DOHH2 (cell line): ENCODE measurements around the gene WFS1.

Experiments used
- H3F3A ChIP-seq: fragments of 200-600 bp; sonication (generic), shearing (Covaris generic); 2 replicates; pipeline ENCODE4 v1.6.0; 2016; ENCODE audit warnings: antibody characterized with exemption, mild to moderate bottlenecking; ENCODE audit not compliant: control insufficient read depth, insufficient read depth
- H3K27ac ChIP-seq: fragments of 200-600 bp; sonication (generic); 2 replicates; pipeline ENCODE4 v1.5.1; 2014; ENCODE audit warnings: low read depth, mild to moderate bottlenecking, low read length, moderate library complexity
- H3K27me3 ChIP-seq: fragments of 200-600 bp; sonication (generic); 2 replicates; pipeline ENCODE4 v1.6.1; 2014; ENCODE audit warnings: mild to moderate bottlenecking, low read length, mixed read lengths; ENCODE audit not compliant: control insufficient read depth
- H3K36me3 ChIP-seq: fragments of 200-600 bp; sonication (generic); 2 replicates; pipeline ENCODE4 v1.6.1; 2014; ENCODE audit warnings: mild to moderate bottlenecking, low read length, moderate library complexity, mixed read lengths; ENCODE audit not compliant: control insufficient read depth
- H3K4me1 ChIP-seq: fragments of 200-600 bp; sonication (generic); 2 replicates; pipeline ENCODE4 v1.6.1; 2014; ENCODE audit warnings: mild to moderate bottlenecking, low read length, mixed read lengths; ENCODE audit not compliant: control insufficient read depth
- H3K4me2 ChIP-seq: fragments of 200-600 bp; sonication (generic); 2 replicates; pipeline ENCODE4 v1.6.0; 2014; ENCODE audit warnings: mild to moderate bottlenecking, low read length, moderate library complexity
- H3K4me3 ChIP-seq: fragments of 200-600 bp; sonication (generic); 2 replicates; pipeline ENCODE4 v1.5.1; 2014; ENCODE audit warnings: mild to moderate bottlenecking, low read length, mixed read lengths
- H3K79me2 ChIP-seq: fragments of 200-600 bp; sonication (generic); 2 replicates; pipeline ENCODE4 v1.6.1; 2014; ENCODE audit warnings: mild to moderate bottlenecking, low read length, mixed read lengths; ENCODE audit not compliant: control insufficient read depth
- H3K9me2 ChIP-seq: fragments of 200-600 bp; sonication (generic); replicated peaks from 2 replicates; pipeline ENCODE4 v1.6.1; 2014; ENCODE audit warnings: mild to moderate bottlenecking, low read length, mixed read lengths; ENCODE audit not compliant: control insufficient read depth
- H3K9me3 ChIP-seq: fragments of 200-600 bp; sonication (generic); 2 replicates; pipeline ENCODE4 v1.6.1; 2014; ENCODE audit warnings: antibody characterized with exemption, low read length, mixed read lengths; ENCODE audit not compliant: control insufficient read depth, insufficient read depth
- H4K20me1 ChIP-seq: fragments of 200-600 bp; sonication (generic); 2 replicates; pipeline ENCODE4 v1.6.0; 2014; ENCODE audit warnings: low read depth, mild to moderate bottlenecking, antibody characterized with exemption, low read length, moderate library complexity; ENCODE audit not compliant: control insufficient read depth, insufficient read depth
- EZH2phosphoT487 ChIP-seq: fragments of 200-600 bp; sonication (generic); IDR thresholded peaks from 2 replicates; pipeline ENCODE4 v1.6.1; 2017; ENCODE audit warnings: borderline replicate concordance, mild to moderate bottlenecking, antibody characterized with exemption, low read length, moderate library complexity, mixed read lengths
- TF ChIP-seq, protein P1 (sequence below): fragments of 200-600 bp; sonication (generic); IDR thresholded peaks from one replicate; pipeline ENCODE4 v1.5.1; 2014; ENCODE audit warnings: antibody characterized with exemption, mild to moderate bottlenecking, low read depth, low read length; ENCODE audit not compliant: poor library complexity, severe bottlenecking

Gene WFS1

DNA sequence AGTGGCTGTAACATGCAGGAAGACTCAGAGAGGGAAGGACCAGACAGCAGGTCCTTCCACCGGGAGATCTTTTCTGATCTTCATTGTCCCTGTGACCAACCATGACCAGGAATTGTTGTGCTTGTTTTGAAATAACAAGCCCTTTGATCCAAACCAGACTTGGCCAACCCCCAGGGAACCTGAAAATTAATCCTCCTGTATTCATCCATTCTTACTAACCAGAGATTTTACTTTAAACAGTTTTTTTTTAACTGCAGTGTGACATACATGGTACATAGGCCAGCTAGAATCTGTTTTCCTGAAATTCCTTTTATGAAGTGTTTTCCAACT is 4.0 kb downstream of the WFS1 start:
- Histone ChIP-seq H4K20me1 (no peaks in the 10 kb centered on the region; the same call in 1 of the 2 replicates), H3K9me3 (no peaks in the 10 kb centered on the region), H3K4me3 (no peak overlapping the region), H3K9me2 (no peaks in the 10 kb centered on the region), H3K79me2 (no peaks in the 10 kb centered on the region), H3K4me1 (peaks cover 8% of the 10 kb centered on the region), H3K4me2 (no peak overlapping the region), H3K36me3 (no peaks in the 10 kb centered on the region), H3F3A (no peaks in the 10 kb centered on the region), H3K27me3 (peaks cover 3% of the 10 kb centered on the region; the same call in 1 of the 2 replicates), H3K27ac (no peak overlapping the region)
- no peak for TF ChIP-seq EZH2phosphoT487
- TF ChIP-seq, protein P1, sequence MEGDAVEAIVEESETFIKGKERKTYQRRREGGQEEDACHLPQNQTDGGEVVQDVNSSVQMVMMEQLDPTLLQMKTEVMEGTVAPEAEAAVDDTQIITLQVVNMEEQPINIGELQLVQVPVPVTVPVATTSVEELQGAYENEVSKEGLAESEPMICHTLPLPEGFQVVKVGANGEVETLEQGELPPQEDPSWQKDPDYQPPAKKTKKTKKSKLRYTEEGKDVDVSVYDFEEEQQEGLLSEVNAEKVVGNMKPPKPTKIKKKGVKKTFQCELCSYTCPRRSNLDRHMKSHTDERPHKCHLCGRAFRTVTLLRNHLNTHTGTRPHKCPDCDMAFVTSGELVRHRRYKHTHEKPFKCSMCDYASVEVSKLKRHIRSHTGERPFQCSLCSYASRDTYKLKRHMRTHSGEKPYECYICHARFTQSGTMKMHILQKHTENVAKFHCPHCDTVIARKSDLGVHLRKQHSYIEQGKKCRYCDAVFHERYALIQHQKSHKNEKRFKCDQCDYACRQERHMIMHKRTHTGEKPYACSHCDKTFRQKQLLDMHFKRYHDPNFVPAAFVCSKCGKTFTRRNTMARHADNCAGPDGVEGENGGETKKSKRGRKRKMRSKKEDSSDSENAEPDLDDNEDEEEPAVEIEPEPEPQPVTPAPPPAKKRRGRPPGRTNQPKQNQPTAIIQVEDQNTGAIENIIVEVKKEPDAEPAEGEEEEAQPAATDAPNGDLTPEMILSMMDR, result no peak

DNA sequence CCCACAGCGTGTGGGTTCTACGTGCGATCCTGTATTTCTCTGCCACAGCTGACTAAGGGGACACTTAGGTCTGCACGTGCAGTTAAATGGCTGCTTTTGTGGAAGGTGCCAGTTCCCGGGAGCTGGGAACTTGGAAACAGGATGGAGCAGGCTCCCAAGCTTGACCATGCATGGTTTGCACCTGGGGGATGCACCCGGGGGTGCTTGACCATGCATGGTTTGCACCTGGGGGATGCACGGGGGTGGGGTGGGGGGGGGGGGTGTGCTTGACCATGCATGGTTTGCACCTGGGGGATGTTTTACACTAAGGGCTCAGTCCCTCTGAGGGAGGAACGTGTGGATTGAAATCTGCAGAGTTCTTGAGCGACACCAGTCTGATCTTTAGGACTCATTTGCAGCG is 5.7 kb downstream of the WFS1 start:
- Histone ChIP-seq H3K27ac (no peak overlapping the region), H3K4me3 (no peak overlapping the region), H3F3A (no peaks in the 10 kb centered on the region), H3K36me3 (no peaks in the 10 kb centered on the region), H3K79me2 (no peaks in the 10 kb centered on the region), H3K4me1 (no peaks in the 10 kb centered on the region), H4K20me1 (no peaks in the 10 kb centered on the region; the same call in 1 of the 2 replicates), H3K9me2 (no peaks in the 10 kb centered on the region), H3K4me2 (no peak overlapping the region), H3K9me3 (no peaks in the 10 kb centered on the region), H3K27me3 (peaks cover 3% of the 10 kb centered on the region; the same call in 1 of the 2 replicates)
- TF ChIP-seq, protein P1, result no peak
- no peak for TF ChIP-seq EZH2phosphoT487

DNA sequence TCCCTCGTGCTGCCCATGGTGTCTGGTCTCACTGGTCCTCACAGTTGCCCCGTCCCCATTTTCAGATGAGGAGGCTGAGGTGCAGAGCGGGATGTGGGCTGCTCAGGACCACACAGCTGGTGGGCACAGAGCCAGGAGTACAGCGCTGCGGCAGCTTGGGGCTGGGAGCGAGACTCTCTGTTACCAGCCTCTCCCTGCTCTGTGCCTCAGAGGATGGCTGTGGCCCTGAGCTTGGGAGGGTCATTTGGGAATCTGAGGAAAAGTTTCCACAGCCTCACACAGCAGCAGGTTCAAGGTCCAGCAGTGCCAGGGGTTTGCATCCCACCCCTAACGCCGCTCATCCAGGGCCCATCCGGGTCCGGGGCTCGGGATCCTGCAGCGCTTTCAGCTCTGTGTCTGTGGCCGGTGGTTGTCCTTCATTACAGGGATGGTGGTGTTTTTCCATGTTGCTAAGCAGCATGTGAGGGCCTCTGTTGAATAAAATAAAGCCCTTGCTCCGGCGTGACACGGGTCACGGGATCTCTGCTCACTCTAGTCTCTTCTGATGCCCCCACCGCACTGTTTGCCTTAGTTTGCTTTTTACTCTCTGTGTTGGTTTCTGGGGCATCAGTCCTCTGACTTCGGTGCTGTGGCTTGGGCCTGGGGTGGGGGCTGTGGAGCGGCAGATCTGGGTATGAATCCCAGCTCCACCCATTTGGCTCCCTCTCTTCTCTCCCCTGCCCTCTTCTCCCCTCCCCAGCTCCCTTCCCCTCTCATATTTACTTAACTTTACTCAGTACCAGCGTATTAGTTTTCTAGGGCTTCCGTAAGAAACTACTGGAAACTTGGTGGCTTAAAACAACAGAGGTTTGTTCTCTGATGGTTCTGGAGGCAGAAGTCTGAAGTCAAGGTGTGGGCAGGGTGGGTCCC is 6.5 kb downstream of the WFS1 start:
- Histone ChIP-seq H3K4me1 (no peaks in the 10 kb centered on the region), H3K27ac (no peak overlapping the region), H3K36me3 (no peaks in the 10 kb centered on the region), H4K20me1 (no peaks in the 10 kb centered on the region; the same call in 1 of the 2 replicates), H3K9me2 (no peaks in the 10 kb centered on the region), H3K4me2 (no peak overlapping the region), H3F3A (no peaks in the 10 kb centered on the region), H3K27me3 (no peaks in the 10 kb centered on the region), H3K4me3 (no peak overlapping the region), H3K79me2 (no peaks in the 10 kb centered on the region), H3K9me3 (no peaks in the 10 kb centered on the region)
- no peak for TF ChIP-seq EZH2phosphoT487
- TF ChIP-seq, protein P1, result no peak
